M059J (cell line): ENCODE measurements around the gene SLC25A48. TPM values are rescaled to one million over a fixed set of nuclear protein-coding genes. Genes with fewer than 3 reads are reported as not detected.
"Not testable (repeated sequence)": the region's sequence is repeated elsewhere in the genome, so short reads cannot be mapped to it uniquely, and the experiment has no call there.

Experiments
- DNase-seq: peaks from one replicate; pipeline ENCODE4 v3.0.0-alpha.2; 2012; ENCODE audit warnings: low read depth
- total RNA-seq: library from RNA; depleted of rRNA; stranded (reverse); fragments of >200 nt; shearing (Covaris generic); gene quantifications from 2 replicates; pipeline ENCODE4 v1.2.3, GENCODE V29; 2014

The SLC25A48 gene
- total RNA-seq, 1 experiment from 2014 or later = not detected

GRCh38 chr5:135857630-135858311, 23.3 kb downstream of the SLC25A48 start:
- DNase-seq = no peak

GRCh38 chr5:135859186-135859585, 24.7 kb downstream of the SLC25A48 start:
- not testable (repeated sequence) for DNase-seq

GRCh38 chr5:135859641-135860040, 25.2 kb downstream of the SLC25A48 start:
- no peak for DNase-seq

GRCh38 chr5:135861641-135862040, 27.2 kb downstream of the SLC25A48 start:
- no peak for DNase-seq

- DNase-seq = no peak
Observed at GRCh38 chr5:135862086-135862485, 27.6 kb downstream of the SLC25A48 start.

- no peak for DNase-seq
Observed at GRCh38 chr5:135862744-135863143, 28.3 kb downstream of the SLC25A48 start.

GRCh38 chr5:135864503-135865435, 30.3 kb downstream of the SLC25A48 start:
- DNase-seq = no peak

GRCh38 chr5:135866016-135866415, 31.6 kb downstream of the SLC25A48 start:
- DNase-seq = no peak

- no peak for DNase-seq
Observed at GRCh38 chr5:135867599-135867998, 33.1 kb downstream of the SLC25A48 start.

- DNase-seq = no peak
Observed at GRCh38 chr5:135868681-135869080, 34.2 kb downstream of the SLC25A48 start.

GRCh38 chr5:135869276-135869675, 34.8 kb downstream of the SLC25A48 start:
- DNase-seq = no peak

- DNase-seq = no peak
Observed at GRCh38 chr5:135869935-135870334, 35.5 kb downstream of the SLC25A48 start.

- DNase-seq = no peak
Observed at GRCh38 chr5:135871268-135871915, 36.9 kb downstream of the SLC25A48 start.

GRCh38 chr5:135873831-135874230, 39.4 kb downstream of the SLC25A48 start:
- DNase-seq = no peak

- no peak for DNase-seq
Observed at GRCh38 chr5:135874461-135874860, 40.0 kb downstream of the SLC25A48 start.

- no peak for DNase-seq
Observed at GRCh38 chr5:135875567-135875966, 41.1 kb downstream of the SLC25A48 start.

- no peak for DNase-seq
Observed at GRCh38 chr5:135876146-135876545, 41.7 kb downstream of the SLC25A48 start.

- no peak for DNase-seq
Observed at GRCh38 chr5:135877570-135878155, 43.2 kb downstream of the SLC25A48 start.

GRCh38 chr5:135878156-135878620, 43.7 kb downstream of the SLC25A48 start:
- peak; percentile 41 for DNase-seq

GRCh38 chr5:135879591-135879990, 45.1 kb downstream of the SLC25A48 start:
- no peak for DNase-seq

- no peak for DNase-seq
Observed at GRCh38 chr5:135880278-135880677, 45.8 kb downstream of the SLC25A48 start.

- DNase-seq = peak; percentile 28
Observed at GRCh38 chr5:135880801-135881200, 46.3 kb downstream of the SLC25A48 start.
